GM23338 (cell line): Measurements from ENCODE around the gene NPAT. TPM values are rescaled to one million over a fixed set of nuclear protein-coding genes. Genes with fewer than 3 reads are reported as not detected.

ENCODE experiments used
- ATAC-seq: fragments of 200-7000 bp; cut with Tn5 transposase; 3 replicates; pipeline ENCODE4 v1.9.1; 2020
- DNase-seq: peaks from one replicate; pipeline ENCODE4 v3.0.0-alpha.2; 2015; ENCODE audit warnings: low spot score
- H2AFZ ChIP-seq: fragments of 200-600 bp; sonication (generic); 2 replicates; pipeline ENCODE4 v1.8.0; 2016; ENCODE audit warnings: antibody characterized with exemption, mild to moderate bottlenecking, moderate library complexity
- H3F3A ChIP-seq: fragments of 200-600 bp; sonication (generic); replicated peaks from 2 replicates; pipeline ENCODE4 v1.8.0; 2017; ENCODE audit warnings: antibody characterized with exemption, mixed run types, low read depth
- H3K27ac ChIP-seq: fragments of 200-600 bp; sonication (generic); 2 replicates; pipeline ENCODE4 v1.6.1; 2016; ENCODE audit warnings: low read depth
- H3K27me3 ChIP-seq: fragments of 200-600 bp; sonication (generic); 2 replicates; pipeline ENCODE4 v1.8.0; 2016; ENCODE audit warnings: mild to moderate bottlenecking, mixed run types, moderate library complexity; ENCODE audit not compliant: insufficient read depth
- H3K36me3 ChIP-seq: fragments of 200-600 bp; sonication (generic); 2 replicates; pipeline ENCODE4 v1.8.0; 2016; ENCODE audit warnings: mild to moderate bottlenecking; ENCODE audit not compliant: insufficient read depth
- H3K4me1 ChIP-seq: fragments of 200-600 bp; sonication (generic); 2 replicates; pipeline ENCODE4 v1.8.0; 2016; ENCODE audit warnings: mild to moderate bottlenecking, moderate library complexity; ENCODE audit not compliant: insufficient read depth
- H3K4me2 ChIP-seq: fragments of 200-600 bp; sonication (generic); 2 replicates; pipeline ENCODE4 v1.7.1; 2017; ENCODE audit warnings: mixed run types
- H3K4me3 ChIP-seq: fragments of 200-600 bp; sonication (generic); 2 replicates; pipeline ENCODE4 v1.6.1; 2016; ENCODE audit warnings: mixed run types
- H3K79me2 ChIP-seq: fragments of 200-600 bp; sonication (generic); replicated peaks from 2 replicates; pipeline ENCODE4 v1.8.0; 2017; ENCODE audit warnings: mild to moderate bottlenecking; ENCODE audit not compliant: insufficient read depth
- H3K9me2 ChIP-seq: fragments of 200-600 bp; sonication (generic); 2 replicates; pipeline ENCODE4 v1.8.0; 2017; ENCODE audit not compliant: insufficient read depth
- H4K20me1 ChIP-seq: fragments of 200-600 bp; sonication (generic); replicated peaks from 2 replicates; pipeline ENCODE4 v1.8.0; 2017; ENCODE audit warnings: mild to moderate bottlenecking; ENCODE audit not compliant: insufficient read depth
- H3K27ac Mint-ChIP-seq: 2 replicates; pipeline ENCODE4 v1.8.0; 2020; ENCODE audit warnings: inconsistent platforms, mild to moderate bottlenecking, moderate library complexity, mixed read lengths
- H3K27me3 Mint-ChIP-seq: 3 replicates; pipeline ENCODE4 v1.8.0; 2022; ENCODE audit warnings: low read depth, mild to moderate bottlenecking, moderate library complexity, mixed read lengths, inconsistent platforms; ENCODE audit not compliant: insufficient read depth, poor library complexity
- H3K36me3 Mint-ChIP-seq: 3 replicates; pipeline ENCODE4 v1.8.0; 2021; ENCODE audit warnings: low read depth, mild to moderate bottlenecking, inconsistent platforms, moderate library complexity, mixed read lengths
- H3K4me1 Mint-ChIP-seq: 3 replicates; pipeline ENCODE4 v1.8.0; 2020; ENCODE audit warnings: mild to moderate bottlenecking, inconsistent platforms, mixed read lengths
- H3K4me3 Mint-ChIP-seq: 3 replicates; pipeline ENCODE4 v1.8.0; 2021; ENCODE audit warnings: moderate library complexity, mild to moderate bottlenecking, inconsistent platforms, mixed read lengths
- H3K9me3 Mint-ChIP-seq: 3 replicates; pipeline ENCODE4 v1.8.0; 2020; ENCODE audit warnings: moderate library complexity, mild to moderate bottlenecking, inconsistent platforms, mixed read lengths
- CREB1 ChIP-seq: fragments of 250-450 bp; sonication (Bioruptor Pico); IDR thresholded peaks from 2 replicates; pipeline ENCODE4 v1.5.0; 2020; ENCODE audit warnings: low read depth, mild to moderate bottlenecking, moderate library complexity
- CTCF ChIP-seq, 2 experiments: fragments of 200-600 bp in 1 of 2; sonication (generic) in 1 of 2; conservative IDR thresholded peaks; 2 replicates each; pipeline versions ENCODE4 v1.5.1 to v1.6.1; 2016 to 2017; ENCODE audit warnings: antibody characterized with exemption in 2 of 2, low read depth in 2 of 2, mild to moderate bottlenecking in 2 of 2, moderate library complexity in 1 of 2
- EZH2phosphoT487 ChIP-seq: fragments of 200-600 bp; sonication (generic); IDR thresholded peaks from one replicate; pipeline ENCODE4 v1.8.1; 2018; ENCODE audit warnings: antibody characterized with exemption; ENCODE audit not compliant: unreplicated experiment
- NANOG ChIP-seq: IDR thresholded peaks from 2 replicates; pipeline ENCODE4 v1.6.1; 2016; ENCODE audit warnings: antibody characterized with exemption, borderline replicate concordance
- POLR2AphosphoS5 ChIP-seq: IDR thresholded peaks from 2 replicates; pipeline ENCODE4 v1.6.1; 2016; ENCODE audit warnings: antibody characterized with exemption, low read depth
- ZNF114 ChIP-seq: fragments of 250-450 bp; sonication (Bioruptor Pico); IDR thresholded peaks from 2 replicates; pipeline ENCODE4 v1.5.0; 2020; ENCODE audit warnings: mild to moderate bottlenecking, moderate library complexity
- ZNF331 ChIP-seq: fragments of 250-450 bp; sonication (Bioruptor Pico); IDR thresholded peaks from 2 replicates; pipeline ENCODE4 v1.5.0; 2020; ENCODE audit warnings: low read depth, mild to moderate bottlenecking, moderate library complexity
- ZNF462 ChIP-seq: fragments of 250-450 bp; sonication (Bioruptor Pico); IDR thresholded peaks from 2 replicates; pipeline ENCODE4 v1.5.0; 2020; ENCODE audit warnings: mild to moderate bottlenecking, moderate library complexity
- long read RNA-seq: library from polyadenylated mRNA; unstranded; transcript quantifications from one replicate; pipeline ENCODE4 v2.0.0, GENCODE V29; 2020; ENCODE audit not compliant: unreplicated experiment
- polyA plus RNA-seq: library from polyadenylated mRNA; unstranded; fragments of >200 nt; fragmentation: Nextera tagmentation; extraction: Ambion mirVana; gene quantifications from 2 replicates; pipeline ENCODE4 v1.2.1, GENCODE V29; 2016
- total RNA-seq: library from RNA; depleted of rRNA; stranded (reverse); fragments of >200 nt; shearing (Covaris generic); gene quantifications from 2 replicates; pipeline ENCODE4 v1.2.3, GENCODE V29; 2014; rRNA removed
- TF ChIP-seq, protein P1 (sequence below): IDR thresholded peaks from 2 replicates; pipeline ENCODE4 v1.6.1; 2016; ENCODE audit warnings: antibody characterized with exemption
- TF ChIP-seq, protein P2 (sequence below): IDR thresholded peaks from one replicate; pipeline ENCODE4 v1.6.1; 2018; ENCODE audit warnings: antibody characterized with exemption; ENCODE audit not compliant: unreplicated experiment

Gene NPAT
- total RNA-seq (23.5 and 25.1 TPM in 2 replicates), polyA plus RNA-seq (11.8 and 24.2 TPM in 2 replicates)
- long read RNA-seq, partial matches to known transcripts: 3 of 4 reads
- long read RNA-seq, other reads (novel, unspliced or antisense): 1 of 4 reads

- Histone ChIP-seq H3F3A (peaks cover 5% of the 10 kb centered on the region), H3K4me1 (peaks cover 32% of the 10 kb centered on the region), H3K36me3 (no peaks in the 10 kb centered on the region), H2AFZ (peak within 1 kb of the TSS; percentile 67), H3K4me2 (peak within 1 kb of the TSS; percentile 90), H3K27me3 (no peaks in the 10 kb centered on the region), H3K79me2 (peaks cover 87% of the 10 kb centered on the region), H3K4me3 (peak within 1 kb of the TSS; percentile 86), H3K9me2 (no peaks in the 10 kb centered on the region), H3K27ac (peak within 1 kb of the TSS; percentile 99), H4K20me1 (peaks cover 27% of the 10 kb centered on the region)
- no peaks in the 10 kb centered on the region for H3K9me3 Mint-ChIP-seq
- H3K4me3 Mint-ChIP-seq: no peak within 1 kb of the TSS
- H3K4me1 Mint-ChIP-seq: peaks cover 42% of the 10 kb centered on the region
- TF ChIP-seq ZNF331 (CRISPR knock-in tag): no peak
- TF ChIP-seq, protein P1, sequence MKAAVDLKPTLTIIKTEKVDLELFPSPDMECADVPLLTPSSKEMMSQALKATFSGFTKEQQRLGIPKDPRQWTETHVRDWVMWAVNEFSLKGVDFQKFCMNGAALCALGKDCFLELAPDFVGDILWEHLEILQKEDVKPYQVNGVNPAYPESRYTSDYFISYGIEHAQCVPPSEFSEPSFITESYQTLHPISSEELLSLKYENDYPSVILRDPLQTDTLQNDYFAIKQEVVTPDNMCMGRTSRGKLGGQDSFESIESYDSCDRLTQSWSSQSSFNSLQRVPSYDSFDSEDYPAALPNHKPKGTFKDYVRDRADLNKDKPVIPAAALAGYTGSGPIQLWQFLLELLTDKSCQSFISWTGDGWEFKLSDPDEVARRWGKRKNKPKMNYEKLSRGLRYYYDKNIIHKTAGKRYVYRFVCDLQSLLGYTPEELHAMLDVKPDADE: no peak; the same call in 1 of the 2 replicates
- TF ChIP-seq CTCF (conservative IDR thresholded peaks at IDR 0.05; ENCODE audit: low read depth in 2 of 2): peak; percentile 51 to 75; a peak in 3 of 4 replicates
- TF ChIP-seq EZH2phosphoT487: no peak
- peak; percentile 85 for TF ChIP-seq CREB1 (CRISPR knock-in tag)
- TF ChIP-seq ZNF114 (CRISPR knock-in tag): no peak
- no peak for TF ChIP-seq ZNF462
- TF ChIP-seq, protein P2, sequence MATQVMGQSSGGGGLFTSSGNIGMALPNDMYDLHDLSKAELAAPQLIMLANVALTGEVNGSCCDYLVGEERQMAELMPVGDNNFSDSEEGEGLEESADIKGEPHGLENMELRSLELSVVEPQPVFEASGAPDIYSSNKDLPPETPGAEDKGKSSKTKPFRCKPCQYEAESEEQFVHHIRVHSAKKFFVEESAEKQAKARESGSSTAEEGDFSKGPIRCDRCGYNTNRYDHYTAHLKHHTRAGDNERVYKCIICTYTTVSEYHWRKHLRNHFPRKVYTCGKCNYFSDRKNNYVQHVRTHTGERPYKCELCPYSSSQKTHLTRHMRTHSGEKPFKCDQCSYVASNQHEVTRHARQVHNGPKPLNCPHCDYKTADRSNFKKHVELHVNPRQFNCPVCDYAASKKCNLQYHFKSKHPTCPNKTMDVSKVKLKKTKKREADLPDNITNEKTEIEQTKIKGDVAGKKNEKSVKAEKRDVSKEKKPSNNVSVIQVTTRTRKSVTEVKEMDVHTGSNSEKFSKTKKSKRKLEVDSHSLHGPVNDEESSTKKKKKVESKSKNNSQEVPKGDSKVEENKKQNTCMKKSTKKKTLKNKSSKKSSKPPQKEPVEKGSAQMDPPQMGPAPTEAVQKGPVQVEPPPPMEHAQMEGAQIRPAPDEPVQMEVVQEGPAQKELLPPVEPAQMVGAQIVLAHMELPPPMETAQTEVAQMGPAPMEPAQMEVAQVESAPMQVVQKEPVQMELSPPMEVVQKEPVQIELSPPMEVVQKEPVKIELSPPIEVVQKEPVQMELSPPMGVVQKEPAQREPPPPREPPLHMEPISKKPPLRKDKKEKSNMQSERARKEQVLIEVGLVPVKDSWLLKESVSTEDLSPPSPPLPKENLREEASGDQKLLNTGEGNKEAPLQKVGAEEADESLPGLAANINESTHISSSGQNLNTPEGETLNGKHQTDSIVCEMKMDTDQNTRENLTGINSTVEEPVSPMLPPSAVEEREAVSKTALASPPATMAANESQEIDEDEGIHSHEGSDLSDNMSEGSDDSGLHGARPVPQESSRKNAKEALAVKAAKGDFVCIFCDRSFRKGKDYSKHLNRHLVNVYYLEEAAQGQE: no peak
- peak; percentile 92 for TF ChIP-seq POLR2AphosphoS5
- no peak for TF ChIP-seq NANOG
- DNase-seq (peak; percentile 99), ATAC-seq (peak; percentile 87)
- H3K36me3 Mint-ChIP-seq: peaks cover 9% of the 10 kb centered on the region; the same call in 2 of the 3 replicates
- no peak within 1 kb of the TSS; the same call in 1 of the 2 replicates for H3K27ac Mint-ChIP-seq
- H3K27me3 Mint-ChIP-seq: no peaks in the 10 kb centered on the region
Measured at GRCh38 chr11:108222574-108223347, at the start of gene NPAT, which contains the start of gene ATM. TSS of gene NPAT (minus strand) at chr11:108222638. CDS start at chr11:108222536, 102 bp downstream. TSS of gene ATM (plus strand) at chr11:108223067. CDS start at chr11:108227625, 4,558 bp downstream.
